ENCODE results near the gene EXOC4.

- TF ChIP-seq POLR2AphosphoS5 (IDR thresholded peaks at IDR 0.05) (no peak), CTCF (IDR thresholded peaks at IDR 0.05) (no peak)
Measured at GRCh38 chr7:133675510-133676218, 422.8 kb downstream of the EXOC4 start.

Data from transverse colon (tissue), 4 donors.